Erythroblast (primary cell): ENCODE data around the gene INTS11.

Source experiments
- DNase-seq, 2 experiments: peaks; one replicate each; lab custom pipeline; 2025; lab: John Stamatoyannopoulos, UW
- GATA1 ChIP-seq: IDR thresholded peaks from 2 replicates; pipeline ENCODE4 v1.6.1; 2011; ENCODE audit warnings: low read depth, mild to moderate bottlenecking, control low read depth, low read length, moderate library complexity
- POLR2A ChIP-seq: IDR thresholded peaks from 2 replicates; pipeline ENCODE4 v1.6.1; 2011; ENCODE audit warnings: mild to moderate bottlenecking, low read length

Gene INTS11

DNA sequence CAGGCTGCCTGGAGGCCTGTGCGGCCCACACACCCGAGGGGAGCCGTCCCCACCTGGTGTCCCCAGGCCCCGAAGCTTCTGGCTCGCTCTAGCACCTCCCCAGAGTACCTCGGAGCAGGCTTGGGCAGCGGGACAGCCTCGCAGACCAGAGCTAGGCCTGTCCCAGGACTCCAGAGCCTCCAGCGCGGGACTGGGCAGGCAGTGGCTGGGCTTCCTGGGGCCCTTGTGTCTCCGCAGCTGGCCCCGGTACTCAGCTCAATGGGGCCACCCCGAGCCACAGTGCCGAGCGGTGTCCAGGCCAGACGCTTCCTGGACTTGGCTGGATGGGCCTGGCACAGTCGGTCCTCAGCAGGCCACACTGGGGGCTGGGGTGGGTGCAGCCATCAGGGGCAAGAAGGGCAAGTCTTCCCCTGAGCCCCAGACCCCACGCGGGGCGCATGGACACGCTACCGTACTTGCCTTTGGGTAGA, 39.3 kb downstream of the INTS11 start:
- no peak for DNase-seq
- TF ChIP-seq POLR2A (no peak), GATA1 (no peak)

DNA sequence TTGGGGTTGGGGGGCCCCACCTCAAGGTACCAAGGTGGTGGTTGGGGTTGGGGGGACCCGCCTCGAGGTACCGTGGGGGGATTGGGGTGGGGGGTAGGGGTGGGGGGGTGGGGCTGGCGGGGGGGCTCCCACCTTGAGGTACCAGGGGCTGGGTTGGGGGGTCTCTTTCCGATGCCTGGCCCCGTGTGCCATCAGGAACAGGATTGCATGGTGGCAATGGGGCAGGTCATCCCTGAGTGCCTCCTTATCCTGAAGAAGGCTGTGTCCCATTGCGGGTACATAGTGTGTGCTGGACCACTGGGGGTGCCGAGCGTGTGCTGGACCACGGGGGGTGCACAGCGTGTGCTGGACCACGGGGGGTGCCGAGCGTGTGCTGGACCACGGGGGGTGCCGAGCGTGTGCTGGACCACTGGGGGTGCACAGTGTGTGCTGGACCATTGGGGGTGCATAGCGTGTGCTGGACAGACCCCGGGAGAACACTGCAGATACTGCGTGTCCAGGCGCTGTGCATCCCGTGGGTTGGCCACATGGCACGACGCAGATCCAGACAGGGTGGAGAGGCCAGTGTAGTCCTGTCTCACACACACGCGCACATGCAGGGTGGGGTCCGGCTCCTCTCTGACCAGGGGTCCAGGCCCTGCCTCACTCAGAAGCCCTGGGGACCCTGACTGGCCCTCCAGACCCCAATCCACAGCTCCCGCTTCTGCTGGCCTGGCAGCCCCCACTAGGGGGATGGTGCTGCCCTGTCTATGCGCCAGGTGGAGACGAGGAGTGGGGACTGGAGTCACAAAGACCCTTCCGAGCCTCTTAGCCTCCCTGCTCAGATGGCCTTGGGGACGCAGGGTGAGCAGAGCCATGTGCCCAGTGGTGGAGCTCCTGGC, 40.0 kb downstream of the INTS11 start:
- no peak for DNase-seq
- TF ChIP-seq POLR2A, result no peak
- no peak for TF ChIP-seq GATA1

DNA sequence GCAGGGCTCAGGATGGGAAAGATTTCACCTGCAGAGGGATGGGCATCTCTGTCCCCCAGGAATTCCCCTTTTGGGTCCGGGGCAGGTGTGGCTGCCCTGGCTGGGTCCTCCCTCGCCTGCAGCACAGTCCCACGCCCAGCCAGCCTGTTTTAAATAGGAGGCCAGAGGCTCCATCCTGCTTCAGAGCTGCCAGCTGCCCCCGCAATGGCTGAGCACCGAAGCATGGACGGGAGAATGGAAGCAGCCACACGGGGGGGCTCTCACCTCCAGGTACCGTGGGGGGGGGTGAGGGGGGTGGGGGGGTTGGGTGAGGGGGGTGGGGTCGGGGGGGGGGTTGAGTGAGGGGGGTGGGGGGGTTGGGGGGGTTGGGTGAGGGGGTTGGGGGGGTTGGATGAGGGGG, 40.6 kb downstream of the INTS11 start:
- DNase-seq, result peak; percentile 14 to 42
- TF ChIP-seq GATA1 (no peak), POLR2A (no peak)

DNA sequence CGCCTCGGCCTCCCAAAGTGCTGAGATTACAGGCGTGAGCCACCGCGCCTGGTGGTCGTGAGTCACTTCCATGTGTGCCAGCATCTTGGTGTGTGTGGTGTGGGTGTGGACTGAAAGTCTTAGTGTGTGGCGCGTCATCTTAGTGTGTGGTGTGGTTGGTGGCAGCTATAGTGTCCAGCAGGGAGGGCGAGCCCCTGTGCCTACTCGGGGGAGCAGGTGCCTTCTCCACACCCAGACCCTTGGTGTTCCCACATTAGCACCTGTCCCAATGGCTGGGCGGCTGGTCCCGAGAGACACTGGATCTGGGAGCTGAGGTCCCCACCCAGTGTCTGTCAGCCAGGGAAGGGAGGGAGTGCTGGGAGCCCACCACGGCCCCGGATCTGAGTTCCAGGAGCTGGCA, 41.5 kb downstream of the INTS11 start:
- TF ChIP-seq POLR2A (no peak), GATA1 (no peak)
- no peak for DNase-seq

DNA sequence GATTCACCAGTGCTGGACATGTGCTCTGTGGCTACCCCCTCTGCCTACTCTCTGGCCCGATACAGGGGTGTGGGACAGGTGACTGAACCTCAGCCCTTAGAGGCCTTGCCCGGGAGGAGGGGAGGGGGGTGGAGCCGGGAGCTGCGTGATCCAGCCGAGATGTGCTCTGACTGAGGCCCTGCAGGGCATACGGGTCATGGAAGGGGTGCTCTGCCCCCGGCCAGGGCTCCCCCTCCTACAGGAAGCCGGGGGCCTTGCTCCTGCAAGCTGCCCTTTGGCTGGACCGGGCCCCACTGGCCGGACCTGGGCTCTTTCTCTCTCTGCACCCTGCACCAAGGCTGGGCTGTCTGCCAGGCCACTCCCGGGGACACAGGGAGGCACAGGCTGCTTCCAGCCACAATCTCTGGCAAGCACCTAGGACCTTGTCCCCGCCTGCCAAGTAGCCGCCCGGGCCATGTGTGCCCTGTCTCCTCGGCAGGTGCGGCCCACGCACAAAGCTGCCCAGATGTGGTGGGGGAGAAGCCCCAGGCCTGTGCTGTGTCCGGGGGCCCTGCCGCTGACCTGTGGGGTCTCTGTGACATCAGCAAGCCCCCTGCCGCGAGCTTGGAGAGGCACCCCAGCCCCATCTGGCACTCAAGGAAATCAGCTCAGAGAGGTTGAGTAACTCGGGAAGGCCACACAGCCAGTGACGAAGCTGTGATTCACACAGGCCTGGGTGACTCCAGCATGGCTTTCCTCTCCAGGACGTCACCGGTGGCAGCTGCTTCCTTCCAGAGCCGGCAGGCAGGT, 42.7 kb downstream of the INTS11 start:
- no peak for DNase-seq
- TF ChIP-seq GATA1 (no peak), POLR2A (no peak)

DNA sequence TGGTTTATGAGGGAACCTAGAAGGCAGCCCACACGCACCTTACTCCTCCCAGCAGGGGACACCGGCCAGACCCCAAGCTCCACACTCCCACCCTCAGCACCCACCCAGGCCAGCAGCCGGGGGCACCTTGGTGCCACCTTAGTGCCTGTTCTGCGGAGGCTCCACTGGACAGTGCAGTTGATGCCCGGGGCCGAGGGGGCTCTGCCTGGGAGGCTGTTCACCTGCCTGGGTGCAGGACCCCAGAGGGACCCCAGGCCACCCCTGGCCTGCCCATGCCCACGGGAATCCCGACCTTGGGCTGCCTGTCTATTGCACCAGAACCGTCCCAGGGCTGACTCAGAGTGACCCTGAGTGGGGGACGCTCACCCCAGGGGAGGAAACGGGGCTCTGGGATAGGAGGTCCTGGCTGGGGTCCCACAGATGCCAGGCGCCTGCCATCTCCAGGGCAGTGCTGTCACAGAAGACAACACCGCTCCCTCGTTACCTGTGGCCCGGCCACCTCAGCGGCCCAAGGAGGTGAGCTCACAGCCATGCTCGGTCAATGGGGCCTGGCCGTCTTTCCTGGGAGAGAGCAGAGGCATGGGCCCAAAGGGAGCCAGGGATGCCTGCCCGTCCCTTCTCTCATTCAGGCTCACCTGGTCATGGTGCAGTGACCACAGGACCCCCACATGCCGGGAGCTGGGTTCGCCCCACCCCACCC, 43.5 kb downstream of the INTS11 start:
- TF ChIP-seq GATA1 (no peak), POLR2A (no peak)
- DNase-seq, result no peak

DNA sequence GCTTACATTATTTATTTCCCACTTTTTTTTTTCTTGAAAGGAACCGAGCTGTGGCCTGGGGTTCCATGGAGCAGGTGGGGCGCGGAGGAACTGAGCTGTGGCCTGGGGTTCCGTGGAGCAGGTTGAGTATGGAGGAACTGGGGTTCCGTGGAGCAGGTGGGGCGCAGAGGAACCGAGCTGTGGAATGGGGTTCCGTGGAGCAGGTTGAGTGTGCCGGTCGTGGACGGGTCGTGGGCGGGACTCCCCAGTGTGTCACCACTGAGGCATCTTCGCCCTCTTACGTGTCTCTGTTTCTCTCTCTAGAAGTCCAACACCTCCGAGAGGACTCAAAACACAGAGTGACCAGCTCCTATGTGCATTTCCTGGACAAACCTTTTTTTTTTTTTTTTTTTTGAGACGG, 45.4 kb downstream of the INTS11 start:
- no peak for DNase-seq
- TF ChIP-seq POLR2A (no peak), GATA1 (no peak)

DNA sequence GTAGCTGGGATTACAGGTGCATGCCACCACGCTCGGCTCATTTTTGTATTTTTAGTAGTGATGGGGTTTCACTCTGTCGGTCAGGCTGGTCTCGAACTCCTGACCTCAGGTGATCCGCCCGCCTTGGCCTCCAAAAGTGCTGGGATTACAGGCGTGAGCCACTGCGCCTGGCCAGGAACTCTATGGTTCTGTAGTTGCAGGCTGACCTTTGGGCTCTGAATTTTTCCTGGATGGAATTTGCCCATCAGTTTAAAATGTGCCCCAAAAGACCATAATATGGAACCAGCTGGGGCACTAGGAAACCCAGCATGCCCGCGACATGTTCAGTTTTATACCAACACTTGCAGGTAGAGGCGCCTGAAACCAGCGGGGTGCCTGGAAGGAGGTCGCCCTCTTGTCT, 45.8 kb downstream of the INTS11 start:
- TF ChIP-seq POLR2A (no peak), GATA1 (no peak)
- DNase-seq, result no peak

DNA sequence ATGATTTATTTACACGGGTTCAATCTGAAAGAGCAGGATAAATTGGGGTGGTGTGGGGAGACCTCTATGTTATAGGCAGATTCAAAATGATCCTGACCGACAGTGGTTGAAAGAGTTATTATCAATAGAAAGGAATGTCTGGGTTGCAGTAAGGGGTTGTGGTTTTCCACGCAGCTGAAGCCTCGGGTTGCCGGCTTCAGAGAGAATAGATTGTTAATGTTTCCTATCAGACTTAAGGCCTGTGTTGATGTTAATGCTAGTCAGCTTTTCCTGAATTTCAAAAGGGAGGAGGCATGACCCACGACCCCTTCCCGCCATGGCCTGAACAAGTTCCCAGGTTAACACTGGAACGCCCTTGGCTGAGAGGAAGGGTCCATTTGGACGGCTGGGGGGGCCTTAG, 48.6 kb downstream of the INTS11 start:
- TF ChIP-seq GATA1 (no peak), POLR2A (no peak)
- no peak for DNase-seq

DNA sequence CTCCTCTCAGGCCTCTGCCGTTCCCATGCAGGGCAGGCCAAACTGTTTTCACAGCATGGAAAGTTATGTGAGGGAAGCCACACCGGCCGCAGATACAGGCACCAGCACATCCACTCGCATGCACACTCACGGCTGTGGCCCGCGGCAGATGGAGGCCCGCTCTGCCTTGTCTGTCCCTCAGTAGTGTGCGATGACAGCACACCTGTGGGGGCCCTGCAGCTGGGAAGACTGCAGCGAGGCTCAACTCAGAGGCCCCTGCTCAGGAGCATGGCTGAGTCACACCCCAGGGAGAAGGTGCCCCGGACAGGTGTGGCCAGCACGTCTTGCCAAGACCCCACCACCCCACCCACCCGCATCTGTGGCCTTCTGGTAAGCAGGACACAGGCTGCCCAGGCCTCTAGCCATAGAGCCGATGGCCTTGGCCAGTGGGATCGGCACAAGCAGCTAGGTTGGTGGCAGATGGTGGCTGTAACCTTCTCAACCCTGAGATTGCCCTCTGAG, 49.5 kb downstream of the INTS11 start:
- no peak for DNase-seq
- TF ChIP-seq GATA1 (no peak), POLR2A (no peak)

DNA sequence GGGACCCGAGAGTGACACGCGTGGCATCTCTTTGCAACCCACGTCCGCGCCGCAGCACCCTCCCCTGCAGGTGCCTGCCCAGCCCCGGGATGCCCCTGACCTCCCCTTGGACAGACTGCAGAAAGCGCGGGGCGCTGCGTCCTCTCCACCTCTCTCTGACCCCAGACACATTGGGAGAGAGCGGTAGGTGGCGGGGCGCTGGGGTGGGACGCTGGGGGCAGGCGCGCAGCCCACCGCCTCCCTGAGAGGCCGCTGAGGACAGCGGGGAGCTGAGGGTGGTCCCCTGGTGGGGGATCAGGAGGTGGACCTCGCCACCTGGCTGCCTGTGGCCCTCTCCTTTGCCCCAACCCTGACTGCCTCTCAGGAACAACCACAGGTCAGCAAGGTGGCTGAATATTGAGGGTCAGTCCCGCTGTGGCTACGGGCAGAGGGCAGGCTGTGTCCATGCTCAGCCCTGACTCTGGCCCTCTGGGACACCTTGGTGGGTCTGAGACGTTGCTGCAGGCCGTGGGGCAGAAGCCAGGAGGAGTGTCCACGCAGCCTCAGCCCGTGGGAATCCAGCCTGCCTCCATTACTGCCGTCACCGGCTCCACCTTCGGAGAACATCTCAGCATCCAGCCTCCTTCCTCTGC, 50.0 kb downstream of the INTS11 start:
- TF ChIP-seq GATA1, result no peak
- TF ChIP-seq POLR2A, result no peak
- DNase-seq, result no peak

DNA sequence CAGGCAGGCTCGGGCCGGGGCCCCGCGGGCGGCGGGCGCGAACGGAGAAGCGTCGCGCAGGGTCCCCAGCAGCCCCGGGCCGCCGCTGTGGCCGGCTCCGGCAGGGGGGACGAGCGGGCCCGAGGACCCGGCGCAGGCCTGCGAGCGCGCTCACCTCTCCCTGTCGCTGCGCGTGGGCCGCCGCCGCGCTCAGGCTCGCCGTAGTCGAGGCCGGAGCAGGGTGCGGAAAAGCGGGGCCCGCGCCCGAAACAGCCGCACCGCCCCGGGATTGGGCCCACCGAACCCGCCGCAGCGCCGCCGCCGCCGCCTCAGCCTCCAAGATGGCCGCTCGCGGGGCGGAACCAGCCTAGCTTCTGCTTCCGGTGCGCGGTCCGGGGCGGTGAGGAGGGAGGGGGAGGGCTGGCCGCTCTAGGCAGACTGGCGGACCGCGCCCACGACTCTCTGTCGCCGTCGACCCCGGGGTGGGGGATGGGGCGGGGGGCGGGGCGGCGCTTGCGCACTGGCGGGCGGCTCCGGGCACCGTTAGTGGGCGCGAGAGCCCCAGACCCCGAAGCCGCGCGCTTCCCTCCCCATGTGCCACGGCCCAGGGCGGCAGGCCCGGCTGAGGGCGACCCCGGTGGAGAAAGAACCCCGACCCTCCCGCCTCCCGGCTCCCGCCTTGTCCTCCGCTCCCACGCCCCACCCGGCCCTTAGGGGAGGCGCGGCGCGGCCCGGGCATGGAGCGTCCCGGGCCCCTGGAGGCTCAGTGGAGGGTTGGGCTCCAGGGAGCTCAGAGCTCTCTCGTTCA, 50.8 kb downstream of the INTS11 start, which contains the start of gene UBE2J2:
Gene UBE2J2, minus strand, starts transcription at position 343 of the 787 bp plus-strand sequence. CDS start 5,862 bp downstream, outside the sequence.
- DNase-seq, result peak; percentile 96
- TF ChIP-seq POLR2A (peak; percentile 28), GATA1 (no peak)
